ENCODE data around the gene P2RX2.
A peak's percentile ranks its signal among the peaks of the same experiment; 100 is the strongest.

Gene P2RX2

GRCh38 chr12:132611620-132612019 lies 7.0 kb upstream of the P2RX2 start:
- peaks cover 25% of the 10 kb centered on the region for H3K27me3 ChIP-seq (ENCODE audit: low read depth)
- in situ Hi-C loops (cut with MboI; ENCODE audit: low sequenced_read_pairs): no loop called here
- H3K4me1 ChIP-seq: no peaks in the 10 kb centered on the region
- H3K4me3 ChIP-seq: no peak overlapping the region
- H3K36me3 ChIP-seq (replicated peaks): no peaks in the 10 kb centered on the region
- DNase-seq (ENCODE audit: low spot score in 2 of 2): no peak
- no peaks in the 10 kb centered on the region for H3K9me3 ChIP-seq

DNA sequence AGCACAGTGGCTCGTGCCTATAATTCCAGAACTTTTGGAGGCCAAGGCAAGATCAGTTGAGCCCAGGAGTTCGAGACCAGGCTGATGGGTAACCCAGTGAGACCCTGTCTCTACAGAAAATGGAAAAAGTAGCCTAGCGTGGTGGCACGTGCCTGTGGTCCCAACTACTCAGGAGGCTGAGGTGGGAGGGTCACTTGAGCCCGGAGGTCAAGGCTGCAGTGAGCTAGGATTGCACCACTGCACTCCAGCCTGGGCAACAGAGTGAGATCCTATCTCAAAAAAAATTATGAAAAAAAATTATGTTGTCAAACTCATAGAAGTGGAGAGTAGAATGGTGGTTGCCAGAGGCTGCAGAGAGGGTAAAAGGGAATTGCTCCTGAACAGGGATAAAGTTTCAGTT lies 4.5 kb upstream of the P2RX2 start:
- H3K9me3 ChIP-seq: peaks cover 10% of the 10 kb centered on the region
- in situ Hi-C loops (cut with MboI; ENCODE audit: low sequenced_read_pairs): no loop called here
- DNase-seq (ENCODE audit: low spot score in 2 of 2): no peak
- H3K27me3 ChIP-seq (ENCODE audit: low read depth): peaks cover 35% of the 10 kb centered on the region
- H3K36me3 ChIP-seq (replicated peaks): no peaks in the 10 kb centered on the region
- no peaks in the 10 kb centered on the region for H3K4me1 ChIP-seq
- no peak overlapping the region for H3K4me3 ChIP-seq

- Histone ChIP-seq H3K36me3 (replicated peaks) (no peaks in the 10 kb centered on the region), H3K4me3 (no peak overlapping the region), H3K4me1 (no peaks in the 10 kb centered on the region), H3K9me3 (peaks cover 10% of the 10 kb centered on the region), H3K27me3 (ENCODE audit: low read depth) (peaks cover 44% of the 10 kb centered on the region)
- in situ Hi-C loops (cut with MboI; ENCODE audit: low sequenced_read_pairs): no loop called here
- peak; percentile 75 to 90 for DNase-seq (ENCODE audit: low spot score in 2 of 2)
These were observed 3.6 kb upstream of the P2RX2 start for GRCh38 chr12:132614861-132615578.

GRCh38 chr12:132615579-132616038 lies 3.0 kb upstream of the P2RX2 start:
- Histone ChIP-seq H3K27me3 (ENCODE audit: low read depth) (peaks cover 48% of the 10 kb centered on the region), H3K36me3 (replicated peaks) (no peaks in the 10 kb centered on the region), H3K4me1 (no peaks in the 10 kb centered on the region), H3K9me3 (peaks cover 10% of the 10 kb centered on the region), H3K4me3 (no peak overlapping the region)
- in situ Hi-C loops (cut with MboI; ENCODE audit: low sequenced_read_pairs): no loop called here
- no peak for DNase-seq (ENCODE audit: low spot score in 2 of 2)

DNA sequence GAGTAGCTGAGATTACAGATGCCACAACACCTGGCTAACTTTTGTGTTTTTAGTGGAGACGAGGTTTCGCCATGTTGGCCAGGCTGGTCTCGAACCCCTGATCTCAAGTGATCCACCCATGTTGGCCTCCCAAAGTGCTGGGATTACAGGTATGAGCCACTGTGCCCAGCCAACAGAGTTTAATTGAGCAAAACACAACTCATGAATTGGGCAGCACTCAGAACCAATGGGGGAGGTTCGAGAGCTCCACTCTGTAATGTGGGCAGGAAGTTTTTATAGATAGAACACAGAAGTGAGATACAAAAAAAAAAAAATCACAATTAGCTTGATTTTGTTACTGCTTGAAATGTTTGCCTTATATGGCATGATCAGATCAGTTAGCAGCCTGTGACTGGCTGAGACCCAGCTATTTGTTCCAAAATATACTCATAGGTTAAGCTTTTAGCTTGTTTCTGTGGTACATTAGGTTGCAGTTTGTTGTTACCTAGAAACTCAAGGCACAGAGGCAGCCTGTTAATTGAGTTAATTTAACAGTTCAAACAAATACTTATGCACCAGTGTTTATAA lies 1.4 kb upstream of the P2RX2 start:
- H3K27me3 ChIP-seq (ENCODE audit: low read depth): peaks cover 49% of the 10 kb centered on the region
- in situ Hi-C loops (cut with MboI; ENCODE audit: low sequenced_read_pairs): no loop called here

DNA sequence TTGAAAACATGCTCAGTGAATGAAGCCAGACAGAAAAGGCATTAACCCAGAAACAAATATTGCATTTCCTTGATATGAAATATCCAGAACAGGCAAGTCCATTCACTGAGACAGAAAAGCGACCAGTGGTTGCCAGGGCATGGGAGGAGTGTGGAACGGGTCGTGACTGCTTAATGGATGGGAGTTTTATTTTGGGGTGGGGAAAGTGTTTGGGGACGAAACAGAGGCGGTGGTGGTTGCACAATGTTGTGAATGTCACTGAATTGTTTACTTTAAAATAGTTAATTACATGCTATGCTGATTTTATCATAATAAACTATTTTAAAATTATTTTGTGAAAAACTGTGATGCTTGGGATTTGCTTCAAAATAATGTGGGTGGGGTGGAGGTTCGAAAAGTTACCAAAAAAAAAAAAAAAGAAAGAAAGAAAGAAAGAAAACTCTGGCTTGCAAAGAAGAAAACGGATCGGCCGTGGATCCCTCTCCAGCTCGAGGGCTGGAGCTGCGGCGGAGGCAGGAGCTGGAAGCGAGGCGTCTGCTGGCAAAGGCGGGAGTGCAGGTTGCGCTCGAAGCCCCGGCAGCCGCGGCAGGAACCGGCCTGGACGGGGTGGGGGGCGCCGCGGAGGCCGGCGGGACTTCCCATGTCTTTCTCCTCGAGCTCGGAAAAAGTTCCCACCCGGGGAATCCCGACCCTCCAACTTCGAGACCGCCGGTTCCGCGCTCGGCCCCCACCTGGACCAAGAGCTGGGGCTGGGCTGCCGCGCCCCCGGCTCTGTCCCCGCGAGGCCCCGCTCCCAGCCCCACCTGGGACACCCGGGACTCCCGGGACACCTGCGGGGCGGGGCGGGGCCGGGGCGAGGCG lies 524 bp upstream of the P2RX2 start:
- Histone ChIP-seq H3K9me3 (peaks cover 10% of the 10 kb centered on the region), H3K27me3 (ENCODE audit: low read depth) (peaks cover 49% of the 10 kb centered on the region), H3K4me3 (no peak overlapping the region), H3K36me3 (replicated peaks) (no peaks in the 10 kb centered on the region; the same call in 1 of the 2 replicates), H3K4me1 (no peaks in the 10 kb centered on the region)
- in situ Hi-C loops (cut with MboI; ENCODE audit: low sequenced_read_pairs): no loop called here
- no peak for DNase-seq (ENCODE audit: low spot score in 2 of 2)

More for the DNA sequence above, 1.4 kb upstream of the P2RX2 start:
- no peak overlapping the region for H3K4me3 ChIP-seq
- H3K36me3 ChIP-seq (replicated peaks): no peaks in the 10 kb centered on the region
- H3K4me1 ChIP-seq: no peaks in the 10 kb centered on the region
- H3K9me3 ChIP-seq: peaks cover 10% of the 10 kb centered on the region
- DNase-seq (ENCODE audit: low spot score in 2 of 2): no peak

GRCh38 chr12:132619071-132619385 lies 452 bp downstream of the P2RX2 start:
- peaks cover 6% of the 10 kb centered on the region for H3K36me3 ChIP-seq (replicated peaks)
- no peak for DNase-seq (ENCODE audit: low spot score in 2 of 2)
- H3K27me3 ChIP-seq (ENCODE audit: low read depth): peaks cover 49% of the 10 kb centered on the region
- H3K4me3 ChIP-seq: no peak overlapping the region
- no peaks in the 10 kb centered on the region for H3K4me1 ChIP-seq
- in situ Hi-C loops (cut with MboI; ENCODE audit: low sequenced_read_pairs): no loop called here
- H3K9me3 ChIP-seq: peaks cover 10% of the 10 kb centered on the region

GRCh38 chr12:132619386-132620112 lies 973 bp downstream of the P2RX2 start:
- Histone ChIP-seq H3K4me3 (no peak overlapping the region), H3K4me1 (no peaks in the 10 kb centered on the region), H3K36me3 (replicated peaks) (peaks cover 12% of the 10 kb centered on the region), H3K27me3 (ENCODE audit: low read depth) (peaks cover 49% of the 10 kb centered on the region), H3K9me3 (peaks cover 10% of the 10 kb centered on the region)
- DNase-seq (ENCODE audit: low spot score in 2 of 2): no peak
- in situ Hi-C loops (cut with MboI; ENCODE audit: low sequenced_read_pairs): no loop called here

DNA sequence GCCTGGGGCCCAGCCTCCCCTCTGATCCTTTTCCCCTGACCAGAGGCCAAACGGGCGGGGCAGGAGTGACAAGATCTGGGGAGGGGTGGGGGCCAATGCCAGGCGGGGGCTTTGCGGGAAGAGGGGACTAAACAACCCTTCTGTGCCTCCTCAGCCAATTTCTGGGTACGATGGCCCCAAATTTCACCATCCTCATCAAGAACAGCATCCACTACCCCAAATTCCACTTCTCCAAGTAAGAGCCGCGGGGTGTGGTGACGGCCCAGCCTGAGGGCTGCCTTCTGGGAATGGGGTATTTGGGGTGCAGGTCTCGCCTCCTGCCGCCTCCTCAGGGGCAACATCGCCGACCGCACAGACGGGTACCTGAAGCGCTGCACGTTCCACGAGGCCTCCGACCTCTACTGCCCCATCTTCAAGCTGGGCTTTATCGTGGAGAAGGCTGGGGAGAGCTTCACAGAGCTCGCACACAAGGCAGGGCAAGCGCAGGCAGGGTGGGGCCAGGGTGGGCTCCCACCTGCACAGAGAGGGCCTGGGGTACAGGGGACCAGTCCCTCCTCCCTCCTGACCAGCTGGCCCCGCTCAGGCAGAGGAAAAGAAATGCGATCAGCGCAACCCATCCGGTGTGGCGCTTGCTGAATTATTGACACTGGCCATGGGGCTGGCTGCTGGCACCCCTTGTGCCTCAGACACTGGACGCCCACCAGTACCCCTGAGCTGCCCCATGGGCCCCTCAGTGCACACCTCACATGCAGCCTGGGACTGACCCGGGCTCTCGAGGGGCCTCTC lies 1.7 kb downstream of the P2RX2 start:
- H3K4me1 ChIP-seq: no peaks in the 10 kb centered on the region

GRCh38 chr12:132620899-132621656 lies 2.5 kb downstream of the P2RX2 start:
- H3K4me1 ChIP-seq: no peaks in the 10 kb centered on the region
- H3K36me3 ChIP-seq (replicated peaks): peaks cover 27% of the 10 kb centered on the region
- H3K9me3 ChIP-seq: peaks cover 10% of the 10 kb centered on the region
- H3K4me3 ChIP-seq: no peak overlapping the region
- in situ Hi-C loops (cut with MboI; ENCODE audit: low sequenced_read_pairs): no loop called here
- H3K27me3 ChIP-seq (ENCODE audit: low read depth): peaks cover 37% of the 10 kb centered on the region
- DNase-seq (ENCODE audit: low spot score in 2 of 2): no peak

More for the DNA sequence above, 1.7 kb downstream of the P2RX2 start:
- in situ Hi-C loops (cut with MboI; ENCODE audit: low sequenced_read_pairs): no loop called here
- DNase-seq (ENCODE audit: low spot score in 2 of 2): no peak
- H3K27me3 ChIP-seq (ENCODE audit: low read depth): peaks cover 45% of the 10 kb centered on the region
- H3K4me3 ChIP-seq: no peak overlapping the region
- peaks cover 19% of the 10 kb centered on the region for H3K36me3 ChIP-seq (replicated peaks)
- peaks cover 10% of the 10 kb centered on the region for H3K9me3 ChIP-seq

GRCh38 chr12:132621657-132622435 lies 3.3 kb downstream of the P2RX2 start:
- in situ Hi-C loops (cut with MboI; ENCODE audit: low sequenced_read_pairs): no loop called here
- peaks cover 35% of the 10 kb centered on the region for H3K36me3 ChIP-seq (replicated peaks)
- H3K9me3 ChIP-seq: peaks cover 8% of the 10 kb centered on the region
- DNase-seq (ENCODE audit: low spot score in 2 of 2): no peak
- no peak overlapping the region for H3K4me3 ChIP-seq
- H3K27me3 ChIP-seq (ENCODE audit: low read depth): peaks cover 31% of the 10 kb centered on the region
- no peaks in the 10 kb centered on the region for H3K4me1 ChIP-seq
